Fibroblast of the conjunctiva (primary cell): Measurements from ENCODE around the gene GON7.
"Not testable (repeated sequence)": the region's sequence is repeated elsewhere in the genome, so short reads cannot be mapped to it uniquely, and the experiment has no call there.

Source experiments
- DNase-seq: peaks from one replicate; pipeline ENCODE4 v3.0.0-alpha.2; 2010; ENCODE audit warnings: low read depth

The GON7 gene

GRCh38 chr14:93206793-93207467 is at the start of gene GON7, which contains the start of gene UBR7:
GON7 (minus strand) TSS chr14:93207065; CDS start chr14:93207037, 28 bp downstream.
UBR7 (plus strand) TSS chr14:93207256; CDS start chr14:93207292, 36 bp downstream.
- peak; percentile 93 for DNase-seq

GRCh38 chr14:93249128-93249831 is 42.4 kb upstream of the GON7 start:
- no peak for DNase-seq

GRCh38 chr14:93246534-93246933 is 39.7 kb upstream of the GON7 start:
- no peak for DNase-seq

- DNase-seq: no peak
These were observed 39.0 kb upstream of the GON7 start for GRCh38 chr14:93245764-93246420.

- no peak for DNase-seq
These were observed 33.8 kb upstream of the GON7 start for GRCh38 chr14:93240678-93241000.

GRCh38 chr14:93239869-93240677 is 33.2 kb upstream of the GON7 start:
- DNase-seq: no peak

- DNase-seq: no peak
These were observed 27.9 kb upstream of the GON7 start for GRCh38 chr14:93234798-93235197.

- DNase-seq: not testable (repeated sequence)
These were observed 26.2 kb upstream of the GON7 start for GRCh38 chr14:93233078-93233477.

GRCh38 chr14:93232159-93232558 is 25.3 kb upstream of the GON7 start:
- no peak for DNase-seq

GRCh38 chr14:93231129-93231979 is 24.5 kb upstream of the GON7 start:
- no peak for DNase-seq

GRCh38 chr14:93230539-93230938 is 23.7 kb upstream of the GON7 start:
- no peak for DNase-seq

- no peak for DNase-seq
These were observed 21.7 kb upstream of the GON7 start for GRCh38 chr14:93228550-93228949.

- no peak for DNase-seq
These were observed 16.7 kb upstream of the GON7 start for GRCh38 chr14:93223565-93223964.

- no peak for DNase-seq
These were observed 13.6 kb upstream of the GON7 start for GRCh38 chr14:93220509-93220908.

- peak; percentile 45 for DNase-seq
These were observed 12.3 kb upstream of the GON7 start for GRCh38 chr14:93219103-93219726.

GRCh38 chr14:93214598-93214997 is 7.7 kb upstream of the GON7 start:
- DNase-seq: no peak

- no peak for DNase-seq
These were observed 5.6 kb upstream of the GON7 start for GRCh38 chr14:93212432-93212831.

- no peak for DNase-seq
These were observed 823 bp upstream of the GON7 start for GRCh38 chr14:93207468-93208308.

- no peak for DNase-seq
These were observed 5.6 kb downstream of the GON7 start for GRCh38 chr14:93201155-93201704.

GRCh38 chr14:93200553-93200952 is 6.3 kb downstream of the GON7 start:
- no peak for DNase-seq
